OCI-LY1 (cell line): ENCODE data around the gene IVD.

Experiments
- CTCF ChIP-seq: fragments of 200-600 bp; sonication (generic), shearing (Covaris generic); IDR thresholded peaks from 2 replicates; pipeline ENCODE4 v1.5.1; 2017; ENCODE audit warnings: mild to moderate bottlenecking, antibody characterized with exemption, low read length, moderate library complexity, mixed read lengths
- EZH2 ChIP-seq: fragments of 200-600 bp; sonication (generic), shearing (Covaris generic); IDR thresholded peaks from 2 replicates; pipeline ENCODE4 v1.8.0; 2017; ENCODE audit warnings: borderline replicate concordance, mixed run types, mild to moderate bottlenecking, antibody characterized with exemption, low read length, moderate library complexity, mixed read lengths

DNA sequence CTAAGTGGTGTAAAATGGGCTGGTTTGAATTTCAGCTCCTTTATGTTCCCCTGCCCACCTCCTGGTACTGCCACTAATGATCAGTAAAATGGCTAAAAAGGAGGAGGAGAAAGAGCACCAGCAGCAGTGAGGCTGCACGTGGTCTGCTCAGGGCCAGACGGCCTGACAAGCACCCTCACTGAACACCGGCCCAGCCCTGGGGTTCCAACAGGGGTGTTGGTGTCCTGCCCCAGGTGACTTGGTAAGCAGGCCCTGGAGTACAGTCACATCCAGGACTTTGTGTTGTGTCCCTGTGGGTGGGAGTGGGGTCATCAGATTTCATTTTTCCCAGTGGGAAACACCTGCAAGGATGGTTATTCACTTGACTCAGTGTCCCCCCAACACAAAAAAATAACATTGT lies 40.5 kb downstream of the IVD start:
- TF ChIP-seq CTCF (no peak), EZH2 (no peak)
